ENCODE results near the gene SLC12A8.

DNA sequence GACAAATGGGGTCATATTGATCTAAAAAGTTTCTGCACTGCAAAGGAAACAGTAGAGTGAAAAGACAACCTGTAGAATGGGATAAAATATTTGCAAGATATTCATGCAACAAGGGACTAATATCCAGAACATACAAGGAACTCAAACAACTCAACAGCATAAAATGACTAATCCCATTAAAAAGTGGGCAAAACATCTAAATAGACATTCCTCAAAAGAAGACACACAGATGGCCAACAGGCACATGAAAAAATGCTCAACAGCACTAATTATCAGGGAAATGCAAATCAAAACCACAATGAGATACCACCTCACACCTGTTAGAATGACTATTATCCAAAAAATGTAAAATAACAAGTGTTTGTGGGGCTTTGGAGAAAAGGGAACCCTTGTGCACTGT is 8.8 kb downstream of the SLC12A8 start:
- no peak for TF ChIP-seq EZH2 (IDR thresholded peaks at IDR 0.05; ENCODE audit: insufficient read depth, poor library complexity, severe bottlenecking)
- no peak for TF ChIP-seq EZH2phosphoT487 (IDR thresholded peaks at IDR 0.05; ENCODE audit: insufficient read depth, low read depth)

All from GM23248 (cell line).